ENCODE results near the gene SMIM12.
"Not testable (repeated sequence)": the region's sequence is repeated elsewhere in the genome, so short reads cannot be mapped to it uniquely, and the experiment has no call there.

SMIM12 gene

GRCh38 chr1:34842073-34842472 lies 17.5 kb downstream of the SMIM12 start:
- no peak for DNase-seq

GRCh38 chr1:34840426-34840825 lies 19.1 kb downstream of the SMIM12 start:
- DNase-seq = no peak

GRCh38 chr1:34839526-34840305 lies 19.8 kb downstream of the SMIM12 start:
- DNase-seq = no peak

- DNase-seq = no peak
Observed at GRCh38 chr1:34833711-34834110, 25.8 kb downstream of the SMIM12 start.

- DNase-seq = no peak
Observed at GRCh38 chr1:34831721-34832246, 27.8 kb downstream of the SMIM12 start.

- DNase-seq = no peak
Observed at GRCh38 chr1:34829250-34829649, 30.3 kb downstream of the SMIM12 start.

- DNase-seq = no peak
Observed at GRCh38 chr1:34828611-34829010, 30.9 kb downstream of the SMIM12 start.

GRCh38 chr1:34827341-34827941 lies 32.1 kb downstream of the SMIM12 start:
- DNase-seq = no peak

GRCh38 chr1:34825455-34826091 lies 34.0 kb downstream of the SMIM12 start:
- DNase-seq = no peak

- DNase-seq = no peak
Observed at GRCh38 chr1:34824817-34825454, 34.6 kb downstream of the SMIM12 start.

GRCh38 chr1:34822202-34822601 lies 37.3 kb downstream of the SMIM12 start:
- no peak for DNase-seq

- not testable (repeated sequence) for DNase-seq
Observed at GRCh38 chr1:34818862-34819261, 40.7 kb downstream of the SMIM12 start.

- no peak for DNase-seq
Observed at GRCh38 chr1:34816778-34817177, 42.8 kb downstream of the SMIM12 start.

GRCh38 chr1:34816332-34816731 lies 43.2 kb downstream of the SMIM12 start:
- no peak for DNase-seq

GRCh38 chr1:34810781-34811180 lies 48.8 kb downstream of the SMIM12 start:
- DNase-seq = not testable (repeated sequence)

GRCh38 chr1:34808051-34808810 lies 51.3 kb downstream of the SMIM12 start:
- no peak for DNase-seq

- no peak for DNase-seq
Observed at GRCh38 chr1:34806396-34806795, 53.2 kb downstream of the SMIM12 start.

- DNase-seq = no peak
Observed at GRCh38 chr1:34803770-34804169, 55.8 kb downstream of the SMIM12 start.

Data from activated CD4-positive, alpha-beta T cell treated with anti-CD3 and anti-CD28 coated beads, Interleukin-2, amount 50 U/mL, for 1 hour (primary cell).